ENCODE data around the gene GBX2.

DNA sequence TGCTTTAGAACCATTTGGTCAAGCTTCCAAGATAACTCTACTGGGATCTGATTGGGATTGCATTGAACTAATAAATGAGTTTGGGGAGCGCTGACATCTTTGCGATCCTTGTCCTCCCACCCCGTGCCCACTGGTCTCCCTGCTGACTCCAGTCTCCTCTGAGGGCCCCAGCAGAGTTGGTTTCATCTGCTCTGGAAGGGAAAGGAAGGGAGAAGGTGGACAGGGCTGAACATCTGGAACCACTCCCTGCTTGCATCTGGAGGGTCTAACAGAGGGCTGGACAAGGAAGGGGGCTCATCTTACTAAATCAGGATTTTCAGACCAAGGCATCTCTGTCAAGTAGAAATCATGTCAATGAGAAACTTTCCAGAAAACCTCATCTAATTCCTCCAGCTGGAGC is 12.8 kb downstream of the GBX2 start:
- TF ChIP-seq, protein P1, sequence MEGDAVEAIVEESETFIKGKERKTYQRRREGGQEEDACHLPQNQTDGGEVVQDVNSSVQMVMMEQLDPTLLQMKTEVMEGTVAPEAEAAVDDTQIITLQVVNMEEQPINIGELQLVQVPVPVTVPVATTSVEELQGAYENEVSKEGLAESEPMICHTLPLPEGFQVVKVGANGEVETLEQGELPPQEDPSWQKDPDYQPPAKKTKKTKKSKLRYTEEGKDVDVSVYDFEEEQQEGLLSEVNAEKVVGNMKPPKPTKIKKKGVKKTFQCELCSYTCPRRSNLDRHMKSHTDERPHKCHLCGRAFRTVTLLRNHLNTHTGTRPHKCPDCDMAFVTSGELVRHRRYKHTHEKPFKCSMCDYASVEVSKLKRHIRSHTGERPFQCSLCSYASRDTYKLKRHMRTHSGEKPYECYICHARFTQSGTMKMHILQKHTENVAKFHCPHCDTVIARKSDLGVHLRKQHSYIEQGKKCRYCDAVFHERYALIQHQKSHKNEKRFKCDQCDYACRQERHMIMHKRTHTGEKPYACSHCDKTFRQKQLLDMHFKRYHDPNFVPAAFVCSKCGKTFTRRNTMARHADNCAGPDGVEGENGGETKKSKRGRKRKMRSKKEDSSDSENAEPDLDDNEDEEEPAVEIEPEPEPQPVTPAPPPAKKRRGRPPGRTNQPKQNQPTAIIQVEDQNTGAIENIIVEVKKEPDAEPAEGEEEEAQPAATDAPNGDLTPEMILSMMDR (IDR thresholded peaks at IDR 0.05), result no peak
- TF ChIP-seq EP300 (IDR thresholded peaks at IDR 0.05), result no peak
